ENCODE measurements around the gene ALX3.

- TF ChIP-seq BHLHE40 (IDR thresholded peaks at IDR 0.05; ENCODE audit: borderline replicate concordance in 1 of 2, low read depth in 2 of 2, low read length in 1 of 2) (no peak), CHD2 (IDR thresholded peaks at IDR 0.05; ENCODE audit: borderline replicate concordance, low read depth, low read length) (no peak), HDAC6 (IDR thresholded peaks at IDR 0.05; ENCODE audit: unreplicated experiment) (no peak), YY1 (IDR thresholded peaks at IDR 0.05; ENCODE audit: low read depth, low read length) (no peak), IKZF1 (conservative IDR thresholded peaks at IDR 0.05) (no peak), EP300 (IDR thresholded peaks at IDR 0.05; ENCODE audit: borderline replicate concordance in 1 of 2, control insufficient read depth in 1 of 2, low read depth in 2 of 2, low read length in 2 of 2) (no peak), NFIC (IDR thresholded peaks at IDR 0.05; ENCODE audit: low read depth, low read length) (no peak), SPI1 (IDR thresholded peaks at IDR 0.05; ENCODE audit: borderline replicate concordance, insufficient read depth, low read depth, low read length) (no peak), CTCF (IDR thresholded peaks at IDR 0.05 in 2 of 3, conservative IDR thresholded peaks at IDR 0.05 in 1 of 3; ENCODE audit: control insufficient read depth in 2 of 3, extremely low read depth in 1 of 3, insufficient read depth in 1 of 3, low read depth in 3 of 3, low read length in 3 of 3) (no peak), ATF2 (IDR thresholded peaks at IDR 0.05; ENCODE audit: low read length) (no peak)
Observed at GRCh38 chr1:110050602-110051261, 19.7 kb downstream of the ALX3 start.

Data from GM12878 (cell line).